Measurements from ENCODE around the gene PMF1. TPM values are rescaled to one million over a fixed set of nuclear protein-coding genes. Genes with fewer than 3 reads are reported as not detected.

PMF1 gene
- polyA plus RNA-seq, 3 donors from 2014 or later: 67.3 to 122 (median 100) TPM

Other genes starting within 250 kb of the PMF1 start
- 10 to 100 TPM in 2 of 3 donors, 1 to 10 TPM in 1; 7.2 to 33.5 (median 11.7) TPM for gene ARHGEF2, start 234.5 kb upstream of the PMF1 start, polyA plus RNA-seq
- gene SSR2, start 192.1 kb upstream of the PMF1 start, polyA plus RNA-seq: 100 to 1,000 TPM; 469 to 608 (median 563) TPM
- 10 to 100 TPM in 1 of 3 donors, 1 to 10 TPM in 2; 5.0 to 10.8 (median 7.6) TPM for gene UBQLN4, start 159.2 kb upstream of the PMF1 start, polyA plus RNA-seq
- gene LAMTOR2, start 158.2 kb upstream of the PMF1 start, polyA plus RNA-seq: 100 to 1,000 TPM; 144 to 204 (median 160) TPM
- not detected for gene RAB25, start 151.8 kb upstream of the PMF1 start, polyA plus RNA-seq
- not detected for gene MEX3A, start 130.5 kb upstream of the PMF1 start, polyA plus RNA-seq
- gene LMNA, start 98.3 kb upstream of the PMF1 start, polyA plus RNA-seq: 10 to 100 TPM in 2 of 3 donors, 1 to 10 TPM in 1; 4.4 to 14.0 (median 10.3) TPM
- 10 to 100 TPM in 1 of 3 donors, 1 to 10 TPM in 2; 2.5 to 12.4 (median 3.2) TPM for gene SEMA4A, start 59.4 kb upstream of the PMF1 start, polyA plus RNA-seq
- gene SLC25A44, start 18.9 kb upstream of the PMF1 start, polyA plus RNA-seq: 10 to 100 TPM in 2 of 3 donors, 1 to 10 TPM in 1; 5.5 to 21.5 (median 12.1) TPM
- gene BGLAP, start 29.2 kb downstream of the PMF1 start, polyA plus RNA-seq: not detected
- gene PAQR6, start 35.0 kb downstream of the PMF1 start, polyA plus RNA-seq: 1 to 10 TPM; 1.3 to 2.5 (median 2.1) TPM
- gene SMG5, start 69.8 kb downstream of the PMF1 start, polyA plus RNA-seq: 10 to 100 TPM in 1 of 3 donors, 1 to 10 TPM in 2; 3.8 to 29.4 (median 8.5) TPM
- 1 to 10 TPM; 2.0 to 6.5 (median 2.7) TPM for gene TMEM79, start 71.3 kb downstream of the PMF1 start, polyA plus RNA-seq
- gene GLMP, start 82.7 kb downstream of the PMF1 start, polyA plus RNA-seq: 10 to 100 TPM; 22.6 to 27.2 (median 26.3) TPM
- not detected for gene VHLL, start 86.3 kb downstream of the PMF1 start, polyA plus RNA-seq
- gene CCT3, start 125.3 kb downstream of the PMF1 start, polyA plus RNA-seq: 100 to 1,000 TPM; 174 to 225 (median 177) TPM
- under 1 TPM in 1 of 3 donors, not detected in 2; 0.62 TPM for gene TSACC, start 125.5 kb downstream of the PMF1 start, polyA plus RNA-seq
- not detected for gene RHBG, start 156.2 kb downstream of the PMF1 start, polyA plus RNA-seq

Data from immature natural killer cell (primary cell).